HEK293 (cell line): ENCODE measurements around the gene ZFP57.
A peak's percentile ranks its signal among the peaks of the same experiment; 100 is the strongest.

ENCODE experiments used
- CTCF ChIA-PET: fragments of 350-600 bp; formaldehyde crosslinking; extraction: SDS; loops from one replicate; lab custom pipeline; 2021; ENCODE audit warnings: antibody characterized with exemption; lab: Yijun Ruan, JAX
- POLR2A ChIA-PET: fragments of 300-600 bp; formaldehyde crosslinking; extraction: SDS; loops from one replicate; lab custom pipeline; 2020; ENCODE audit warnings: antibody characterized with exemption, inconsistent platforms; lab: Yijun Ruan, JAX
- H3K27ac ChIP-seq: fragments of 200-500 bp; sonication (Bioruptor generic); 2 replicates; pipeline ENCODE4 v1.5.1; 2014; ENCODE audit warnings: low read depth, low read length, control low read depth, inconsistent platforms; ENCODE audit errors: extremely low read depth
- H3K36me3 ChIP-seq, 2 experiments: fragments of 200-500 bp in 1 of 2; sonication (Bioruptor generic) in 1 of 2; 1 replicate in 1 of 2; 2 replicates in 1 of 2; pipeline ENCODE4 v1.5.1; 2014 to 2017; ENCODE audit warnings: inconsistent platforms in 2 of 2, low read length in 2 of 2; ENCODE audit not compliant: control insufficient read depth in 2 of 2, insufficient read depth in 1 of 2
- H3K4me1 ChIP-seq: fragments of 200-500 bp; sonication (Bioruptor generic); 2 replicates; pipeline ENCODE4 v1.5.1; 2014; ENCODE audit warnings: mild to moderate bottlenecking, low read length, inconsistent platforms; ENCODE audit not compliant: control insufficient read depth, insufficient read depth
- H3K4me3 ChIP-seq: 2 replicates; pipeline ENCODE4 v1.5.1; 2011; ENCODE audit warnings: low read depth, mild to moderate bottlenecking, control low read depth, low read length, moderate library complexity
- H3K9me3 ChIP-seq: fragments of 200-500 bp; sonication (Bioruptor generic); 2 replicates; pipeline ENCODE4 v1.5.1; 2014; ENCODE audit warnings: low read depth, low read length, inconsistent platforms; ENCODE audit not compliant: control insufficient read depth, insufficient read depth
- BCL11A ChIP-seq: fragments of 450-650 bp; formaldehyde crosslinking; IDR thresholded peaks from 2 replicates; pipeline ENCODE4 v1.5.1; 2016; ENCODE audit warnings: low read depth, missing biosample characterization, missing genetic modification characterization
- INSM2 ChIP-seq: fragments of 450-650 bp; formaldehyde crosslinking; IDR thresholded peaks from 2 replicates; pipeline ENCODE4 v1.5.1; 2016; ENCODE audit warnings: missing biosample characterization, missing genetic modification characterization
- SP3 ChIP-seq: fragments of 450-650 bp; formaldehyde crosslinking; IDR thresholded peaks from 2 replicates; pipeline ENCODE4 v1.5.1; 2016; ENCODE audit warnings: missing biosample characterization, missing genetic modification characterization
- SP7 ChIP-seq: fragments of 450-650 bp; formaldehyde crosslinking; IDR thresholded peaks from 2 replicates; pipeline ENCODE4 v1.5.1; 2016; ENCODE audit warnings: missing biosample characterization, missing genetic modification characterization
- TCF7L2 ChIP-seq: IDR thresholded peaks from 2 replicates; pipeline ENCODE4 v1.6.1; 2011; ENCODE audit warnings: low read depth, mild to moderate bottlenecking, inconsistent platforms, low read length, moderate library complexity, borderline replicate concordance
- ZBTB26 ChIP-seq: fragments of 450-650 bp; formaldehyde crosslinking; optimal IDR thresholded peaks from 2 replicates; pipeline ENCODE3; 2016; ENCODE audit warnings: missing biosample characterization, mild to moderate bottlenecking, missing genetic modification characterization
- ZBTB8A ChIP-seq: fragments of 450-650 bp; formaldehyde crosslinking; IDR thresholded peaks from 2 replicates; pipeline ENCODE4 v1.5.1; 2016; ENCODE audit warnings: missing biosample characterization, missing genetic modification characterization
- ZEB2 ChIP-seq: fragments of 450-650 bp; formaldehyde crosslinking; IDR thresholded peaks from 2 replicates; pipeline ENCODE4 v1.5.1; 2016; ENCODE audit warnings: missing biosample characterization, missing genetic modification characterization
- ZFHX2 ChIP-seq: fragments of 450-650 bp; formaldehyde crosslinking; conservative IDR thresholded peaks from 2 replicates; pipeline ENCODE4 v1.5.1; 2016; ENCODE audit warnings: missing biosample characterization, missing genetic modification characterization
- ZFP3 ChIP-seq: fragments of 450-650 bp; formaldehyde crosslinking; IDR thresholded peaks from 2 replicates; pipeline ENCODE4 v1.5.1; 2016; ENCODE audit warnings: low read depth, missing biosample characterization, missing genetic modification characterization
- ZIC2 ChIP-seq: fragments of 450-650 bp; formaldehyde crosslinking; IDR thresholded peaks from 2 replicates; pipeline ENCODE4 v1.5.1; 2016; ENCODE audit warnings: missing biosample characterization, missing genetic modification characterization
- ZNF18 ChIP-seq: fragments of 450-650 bp; formaldehyde crosslinking; IDR thresholded peaks from 2 replicates; pipeline ENCODE4 v1.5.1; 2016; ENCODE audit warnings: missing biosample characterization, missing genetic modification characterization
- ZNF248 ChIP-seq: fragments of 450-650 bp; formaldehyde crosslinking; IDR thresholded peaks from 2 replicates; pipeline ENCODE4 v1.5.1; 2017; ENCODE audit warnings: missing biosample characterization, missing genetic modification characterization
- ZNF280C ChIP-seq: fragments of 450-650 bp; formaldehyde crosslinking; IDR thresholded peaks from 2 replicates; pipeline ENCODE4 v1.5.1; 2016; ENCODE audit warnings: missing biosample characterization, missing genetic modification characterization
- ZNF324 ChIP-seq: fragments of 450-650 bp; formaldehyde crosslinking; IDR thresholded peaks from 2 replicates; pipeline ENCODE4 v1.5.1; 2016; ENCODE audit warnings: missing biosample characterization, missing genetic modification characterization
- ZNF335 ChIP-seq: fragments of 450-650 bp; formaldehyde crosslinking; conservative IDR thresholded peaks from 2 replicates; pipeline ENCODE4 v1.5.1; 2016; ENCODE audit warnings: missing biosample characterization, missing genetic modification characterization
- ZNF366 ChIP-seq: fragments of 450-650 bp; formaldehyde crosslinking; conservative IDR thresholded peaks from 2 replicates; pipeline ENCODE4 v1.5.1; 2016; ENCODE audit warnings: missing biosample characterization, missing genetic modification characterization
- ZNF48 ChIP-seq: fragments of 450-650 bp; formaldehyde crosslinking; IDR thresholded peaks from 2 replicates; pipeline ENCODE4 v1.5.1; 2016; ENCODE audit warnings: missing biosample characterization, missing genetic modification characterization
- ZNF488 ChIP-seq: fragments of 450-650 bp; formaldehyde crosslinking; IDR thresholded peaks from 2 replicates; pipeline ENCODE4 v1.5.1; 2016; ENCODE audit warnings: missing biosample characterization, missing genetic modification characterization
- ZNF501 ChIP-seq: fragments of 450-650 bp; formaldehyde crosslinking; IDR thresholded peaks from 2 replicates; pipeline ENCODE4 v1.5.1; 2016; ENCODE audit warnings: missing biosample characterization, missing genetic modification characterization
- ZNF529 ChIP-seq: fragments of 450-650 bp; formaldehyde crosslinking; IDR thresholded peaks from 2 replicates; pipeline ENCODE4 v1.5.1; 2017; ENCODE audit warnings: missing genetic modification characterization, missing biosample characterization; ENCODE audit not compliant: insufficient replicate concordance
- ZNF596 ChIP-seq: fragments of 450-650 bp; IDR thresholded peaks from 2 replicates; pipeline ENCODE4 v1.5.0; 2018; ENCODE audit warnings: missing biosample characterization, mild to moderate bottlenecking, missing genetic modification characterization, moderate library complexity
- ZNF600 ChIP-seq: fragments of 450-650 bp; formaldehyde crosslinking; IDR thresholded peaks from 2 replicates; pipeline ENCODE4 v1.5.1; 2016; ENCODE audit warnings: missing biosample characterization, missing genetic modification characterization
- ZNF777 ChIP-seq: fragments of 450-650 bp; formaldehyde crosslinking; IDR thresholded peaks from 2 replicates; pipeline ENCODE4 v1.5.1; 2017; ENCODE audit warnings: missing biosample characterization, missing genetic modification characterization, borderline replicate concordance
- ZNF792 ChIP-seq: fragments of 450-650 bp; formaldehyde crosslinking; IDR thresholded peaks from 2 replicates; pipeline ENCODE4 v1.5.1; 2016; ENCODE audit warnings: missing biosample characterization, missing genetic modification characterization
- ZSCAN16 ChIP-seq: fragments of 450-650 bp; formaldehyde crosslinking; IDR thresholded peaks from 2 replicates; pipeline ENCODE4 v1.5.1; 2016; ENCODE audit warnings: missing biosample characterization, missing genetic modification characterization
- ZXDB ChIP-seq: fragments of 450-650 bp; formaldehyde crosslinking; IDR thresholded peaks from 2 replicates; pipeline ENCODE4 v1.5.1; 2016; ENCODE audit warnings: missing biosample characterization, missing genetic modification characterization

Gene ZFP57

GRCh38 chr6:29632789-29633533 is 48.0 kb downstream of the ZFP57 start, which contains the start of gene GABBR1 (continued):
- TF ChIP-seq ZBTB8A (tag by site-specific recombination) (peak; percentile 89), ZNF488 (tag by site-specific recombination) (no peak), ZFP3 (tag by site-specific recombination) (no peak), ZNF324 (tag by site-specific recombination) (0 out of 2 replicates have a peak, but pooled peaks have one; percentile 38), ZNF280C (tag by site-specific recombination) (no peak), ZNF596 (tag by site-specific recombination) (no peak), ZNF366 (peak; percentile 96), ZNF18 (tag by site-specific recombination) (no peak)

- POLR2A ChIA-PET: interaction anchor here (0.6 to 2.2 kb wide), 10 partner anchors 8 to 182 kb away, joined by 3 to 34 read pairs (median 4); no protein-coding TSS in a partner anchor
- peak overlapping the region; percentile 77 for H3K4me3 ChIP-seq
- H3K4me1 ChIP-seq: peaks cover 4% of the 10 kb centered on the region; the same call in 1 of the 2 replicates
- H3K36me3 ChIP-seq: peaks cover 0 to 11% of the 10 kb centered on the region in 2 experiments; a peak in 1 of 3 replicates
- peak overlapping the region; percentile 36; the same call in 1 of the 2 replicates for H3K27ac ChIP-seq
- no peaks in the 10 kb centered on the region for H3K9me3 ChIP-seq
- CTCF ChIA-PET: interaction anchor here (0.6 to 4.3 kb wide), 5 partner anchors 10 to 65 kb away, joined by 3 to 32 read pairs (median 17); no protein-coding TSS in a partner anchor
- peak; percentile 13; the same call in 1 of the 2 replicates for TF ChIP-seq ZXDB (tag by site-specific recombination)
- TF ChIP-seq ZNF48 (tag by site-specific recombination): no peak
- peak; percentile 58 for TF ChIP-seq ZIC2 (tag by site-specific recombination)
- peak; percentile 78 for TF ChIP-seq SP3 (tag by site-specific recombination)
- peak; percentile 39 for TF ChIP-seq SP7 (tag by site-specific recombination)
- peak; percentile 84 for TF ChIP-seq ZFHX2 (tag by site-specific recombination)
- peak; percentile 29; the same call in 1 of the 2 replicates for TF ChIP-seq ZEB2 (tag by site-specific recombination)
- TF ChIP-seq BCL11A: peak; percentile 41; the same call in 1 of the 2 replicates
- TF ChIP-seq ZNF248 (tag by site-specific recombination): no peak
- peak; percentile 64 for TF ChIP-seq ZNF335 (tag by site-specific recombination)
- peak; percentile 18; the same call in 1 of the 2 replicates for TF ChIP-seq ZNF501 (tag by site-specific recombination)
- peak; percentile 43 for TF ChIP-seq ZNF600 (tag by site-specific recombination)
- 0 out of 2 replicates have a peak, but pooled peaks have one; percentile 28 for TF ChIP-seq ZNF777 (tag by site-specific recombination)
- TF ChIP-seq TCF7L2: no peak
- peak; percentile 6; the same call in 1 of the 2 replicates for TF ChIP-seq INSM2 (tag by site-specific recombination)
- TF ChIP-seq ZSCAN16 (tag by site-specific recombination): no peak
- no peak for TF ChIP-seq ZNF529
- 0 out of 2 replicates have a peak, but pooled peaks have one; percentile 31 for TF ChIP-seq ZNF792 (tag by site-specific recombination)
- peak; percentile 14 for TF ChIP-seq ZBTB26 (tag by site-specific recombination)
Measured at GRCh38 chr6:29631860-29632731, 48.9 kb downstream of the ZFP57 start.
